ENCODE results near the gene ACADSB.

The ACADSB gene

DNA sequence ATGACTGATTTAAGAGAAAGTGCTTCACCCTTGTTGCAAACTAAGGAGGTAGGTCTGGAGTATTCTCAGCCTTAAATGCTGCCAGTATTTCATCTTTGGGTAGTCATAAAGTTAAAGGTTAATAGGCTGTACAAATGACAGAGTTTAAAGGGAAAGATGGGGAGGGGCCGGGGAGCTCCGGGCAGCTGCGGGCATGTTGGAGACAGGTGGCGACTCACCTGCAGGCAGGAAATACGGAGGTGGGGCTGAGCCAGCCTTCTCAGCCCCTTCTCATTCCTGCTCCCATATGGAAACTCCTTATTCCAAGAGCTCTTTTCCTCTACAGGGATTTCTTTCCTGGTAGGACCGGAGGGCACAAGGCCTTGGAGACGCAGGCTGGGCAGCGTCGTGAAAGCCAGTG lies 95.1 kb downstream of the ACADSB start:
- DNase-seq: no peak
